SW 1271 (cell line): ENCODE results near the gene RUNDC1.
A peak's percentile ranks its signal among the peaks of the same experiment; 100 is the strongest.
"Not testable (repeated sequence)": the region's sequence is repeated elsewhere in the genome, so short reads cannot be mapped to it uniquely, and the experiment has no call there.

ENCODE experiments used
- DNase-seq, 2 experiments: peaks; one replicate each; lab custom pipeline; 2025; lab: John Stamatoyannopoulos, UW

RUNDC1 gene

GRCh38 chr17:42980274-42980765 lies at the start of gene RUNDC1:
Gene RUNDC1, plus strand, starts transcription at chr17:42980565. Its CDS starts 12 bp downstream, at chr17:42980577.
- peak; percentile 45 to 73 for DNase-seq

GRCh38 chr17:42937712-42938596 lies 42.4 kb upstream of the RUNDC1 start:
- DNase-seq: peak in 1 of 2 experiments; percentile 66

GRCh38 chr17:42944211-42944610 lies 36.2 kb upstream of the RUNDC1 start:
- no peak for DNase-seq

DNA sequence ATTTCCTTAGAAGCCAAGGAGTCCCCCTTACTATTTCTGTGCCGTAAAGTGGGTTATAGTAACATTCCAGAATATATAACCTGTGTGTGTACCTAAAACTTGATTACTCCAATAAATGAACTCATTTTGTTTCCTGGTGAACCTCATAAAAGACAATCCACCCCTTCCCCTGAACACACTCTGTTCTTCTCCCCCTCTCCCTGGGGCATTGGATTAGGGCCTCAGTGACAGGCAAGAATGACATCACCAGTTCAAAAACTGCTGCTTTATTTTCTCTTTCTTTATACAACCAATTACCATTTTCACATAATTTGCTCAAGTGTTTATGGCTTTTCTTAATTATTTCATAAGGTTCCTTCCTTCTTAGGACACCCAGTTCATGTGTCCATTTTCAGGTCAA lies 33.6 kb upstream of the RUNDC1 start:
- DNase-seq: no peak

GRCh38 chr17:42950044-42950783 lies 30.2 kb upstream of the RUNDC1 start:
- no peak for DNase-seq

DNA sequence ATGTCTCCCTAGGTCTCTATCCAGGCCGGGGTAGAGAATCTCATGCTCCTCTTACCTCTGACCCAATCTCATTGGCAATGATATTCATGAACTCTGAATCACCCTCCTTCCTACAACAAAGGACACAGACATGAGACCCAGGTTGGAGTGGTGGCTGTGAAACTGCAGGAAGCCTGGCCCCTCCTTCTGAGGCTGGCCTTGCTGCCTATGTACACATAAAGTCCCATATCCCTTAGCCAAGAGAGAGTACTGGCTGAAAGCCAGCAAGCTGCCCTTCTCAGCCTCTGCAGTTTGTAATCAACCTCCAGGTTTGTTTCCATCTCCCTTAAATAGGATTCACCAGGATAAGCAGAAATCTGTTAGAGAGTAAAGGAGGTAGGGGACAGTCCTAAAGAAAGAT lies 26.7 kb upstream of the RUNDC1 start:
- DNase-seq: no peak

GRCh38 chr17:42964161-42964932 lies 16.0 kb upstream of the RUNDC1 start, which contains the start of gene AARSD1:
Gene AARSD1, minus strand, starts transcription at chr17:42964454. Its CDS starts 14 bp downstream, at chr17:42964440.
- DNase-seq: peak; percentile 83 to 94

DNA sequence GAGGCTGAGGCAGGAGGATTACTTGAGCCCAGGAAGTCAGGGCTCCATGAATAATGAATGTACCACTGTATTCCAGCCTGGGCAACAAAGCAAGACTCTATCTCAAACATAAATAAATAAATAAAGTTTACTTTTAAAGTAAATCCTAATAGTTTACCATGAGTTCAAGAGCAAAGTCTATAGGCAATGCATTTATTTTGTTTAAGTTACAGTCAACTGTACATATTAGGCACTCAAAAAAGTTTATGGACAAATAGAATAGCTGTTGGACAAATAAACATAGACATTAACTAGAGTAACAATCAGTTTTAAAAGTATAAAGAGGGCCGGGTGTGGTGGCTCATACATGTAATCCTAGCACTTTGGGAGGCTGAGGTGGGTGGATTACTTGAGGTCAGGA lies 12.4 kb upstream of the RUNDC1 start:
- DNase-seq: no peak

GRCh38 chr17:42969001-42969581 lies 11.3 kb upstream of the RUNDC1 start:
- DNase-seq: no peak

DNA sequence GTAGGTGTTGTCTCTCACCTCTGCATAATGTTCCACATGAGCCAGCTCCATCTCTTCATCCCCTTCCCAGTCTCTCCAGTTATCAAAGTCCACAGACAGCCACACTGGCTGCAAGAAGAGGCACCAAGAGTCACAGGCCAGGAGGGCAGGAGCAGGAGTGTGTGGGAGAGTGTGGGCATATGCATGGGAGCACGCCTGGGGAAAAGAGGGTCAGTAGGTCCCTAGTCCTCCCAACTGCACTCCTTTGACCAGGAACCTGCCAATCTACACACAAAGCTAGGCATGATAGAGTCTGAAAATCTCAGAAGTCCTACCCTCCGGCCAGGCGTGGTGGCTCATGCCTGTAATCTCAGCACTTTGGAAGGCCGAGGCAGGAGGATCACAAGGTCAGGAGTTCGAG lies 8.8 kb upstream of the RUNDC1 start:
- DNase-seq: no peak

DNA sequence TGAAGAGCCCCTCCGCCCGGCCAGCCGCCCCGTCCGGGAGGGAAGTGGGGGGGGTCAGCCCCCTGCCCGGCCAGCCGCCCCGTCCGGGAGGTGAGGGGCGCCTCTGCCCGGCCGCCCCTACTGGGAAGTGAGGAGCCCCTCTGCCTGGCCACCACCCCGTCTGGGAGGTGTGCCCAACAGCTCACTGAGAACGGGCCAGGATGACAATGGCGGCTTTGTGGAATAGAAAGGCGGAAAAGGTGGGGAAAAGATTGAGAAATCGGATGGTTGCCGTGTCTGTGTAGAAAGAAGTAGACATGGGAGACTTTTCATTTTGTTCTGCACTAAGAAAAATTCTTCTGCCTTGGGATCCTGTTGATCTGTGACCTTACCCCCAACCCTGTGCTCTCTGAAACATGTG lies 7.0 kb upstream of the RUNDC1 start:
- DNase-seq: not testable (repeated sequence)

DNA sequence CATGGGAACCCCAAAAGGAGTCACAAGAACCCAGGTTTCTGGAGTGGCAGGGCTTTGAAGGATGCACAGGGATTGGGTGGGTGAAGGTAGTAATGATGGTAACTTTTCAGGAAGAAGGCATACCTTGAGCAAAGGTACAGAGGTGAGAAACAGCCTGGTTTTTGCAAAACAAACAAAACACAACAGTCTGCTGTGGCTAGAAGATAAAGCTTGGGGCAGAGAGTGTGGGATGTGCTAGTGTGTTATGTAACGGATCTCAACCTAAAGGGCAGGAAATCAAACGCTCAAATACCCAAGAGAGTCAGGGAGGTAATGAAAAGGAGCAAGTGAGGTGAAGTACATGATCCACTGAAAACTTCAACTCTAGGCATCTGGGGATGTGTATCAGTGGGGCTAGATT lies 5.1 kb upstream of the RUNDC1 start:
- DNase-seq: no peak

DNA sequence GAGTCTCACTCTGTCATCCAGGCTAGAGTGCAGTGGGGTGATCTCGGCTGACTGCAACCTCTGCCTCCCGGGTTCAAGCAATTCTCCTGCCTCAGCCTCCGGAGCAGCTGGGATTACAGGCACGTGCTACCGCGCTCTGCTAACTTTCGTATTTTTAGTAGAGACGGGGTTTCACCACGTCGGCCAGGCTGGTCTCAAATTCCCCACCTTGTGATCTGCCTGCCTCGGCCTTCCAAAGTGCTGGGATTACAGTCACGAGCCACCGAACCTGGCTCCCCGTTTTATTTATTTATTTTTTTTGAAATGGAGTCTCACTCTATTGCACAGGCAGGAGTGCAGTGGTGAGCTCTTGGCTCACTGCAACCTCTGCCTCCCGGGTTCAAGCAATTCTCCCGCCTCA lies 4.7 kb upstream of the RUNDC1 start:
- not testable (repeated sequence) for DNase-seq

- DNase-seq: peak in 1 of 2 experiments; percentile 50
Measured at GRCh38 chr17:42979511-42980273, 673 bp upstream of the RUNDC1 start, which contains the start of gene PTGES3L. Gene PTGES3L, minus strand, starts transcription at chr17:42980080. Its CDS starts 27 bp downstream, at chr17:42980053.

DNA sequence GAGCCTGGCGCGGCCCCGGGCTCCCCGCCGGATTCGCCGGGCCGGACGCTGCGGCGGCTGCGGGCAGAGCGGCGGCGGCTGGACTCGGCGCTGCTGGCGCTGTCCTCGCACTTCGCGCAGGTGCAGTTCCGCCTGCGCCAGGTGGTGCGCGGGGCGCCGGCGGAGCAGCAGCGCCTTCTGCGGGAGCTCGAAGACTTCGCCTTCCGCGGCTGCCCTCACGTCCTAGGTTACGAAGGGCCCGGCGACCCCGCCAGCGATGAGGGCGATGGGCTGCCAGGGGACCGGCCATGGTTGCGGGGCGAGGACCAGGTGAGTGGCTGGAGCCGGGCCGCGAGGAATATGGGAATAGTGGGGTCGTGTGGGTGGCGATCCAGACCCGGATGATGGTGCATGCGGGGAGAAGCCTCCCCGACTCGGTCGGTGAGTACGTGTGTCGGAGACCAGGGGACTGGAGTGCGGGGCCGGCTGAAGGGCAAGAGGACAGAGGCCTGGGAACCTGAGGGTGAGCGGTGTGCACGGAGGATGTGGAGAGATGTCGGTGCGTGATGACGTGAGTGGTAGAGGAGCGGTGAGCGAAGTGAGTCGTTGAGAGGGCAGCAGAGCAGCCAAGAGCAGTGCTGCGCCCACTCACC lies 517 bp downstream of the RUNDC1 start:
- DNase-seq: peak; percentile 25 to 41

- no peak for DNase-seq
Measured at GRCh38 chr17:42982266-42982665, 1.9 kb downstream of the RUNDC1 start.

DNA sequence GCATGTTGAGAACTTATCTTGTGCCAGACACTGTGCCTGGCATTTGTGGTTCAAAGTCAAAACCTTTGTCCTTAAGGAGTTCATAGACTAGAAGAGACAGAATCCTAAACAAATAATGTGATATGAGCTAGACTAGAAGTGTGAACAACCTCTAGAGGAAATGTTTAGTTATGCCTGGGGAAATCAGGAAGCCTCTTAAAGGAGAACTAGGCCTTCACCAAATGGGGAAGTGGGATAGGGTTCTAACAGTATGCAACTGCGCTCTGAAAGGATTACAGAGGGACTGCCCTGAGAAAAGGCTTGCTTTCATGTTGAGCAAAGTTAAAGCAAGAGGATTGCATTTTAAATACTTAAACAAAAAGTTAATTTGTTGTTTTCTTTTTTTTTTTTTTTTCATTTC lies 4.9 kb downstream of the RUNDC1 start:
- DNase-seq: no peak

DNA sequence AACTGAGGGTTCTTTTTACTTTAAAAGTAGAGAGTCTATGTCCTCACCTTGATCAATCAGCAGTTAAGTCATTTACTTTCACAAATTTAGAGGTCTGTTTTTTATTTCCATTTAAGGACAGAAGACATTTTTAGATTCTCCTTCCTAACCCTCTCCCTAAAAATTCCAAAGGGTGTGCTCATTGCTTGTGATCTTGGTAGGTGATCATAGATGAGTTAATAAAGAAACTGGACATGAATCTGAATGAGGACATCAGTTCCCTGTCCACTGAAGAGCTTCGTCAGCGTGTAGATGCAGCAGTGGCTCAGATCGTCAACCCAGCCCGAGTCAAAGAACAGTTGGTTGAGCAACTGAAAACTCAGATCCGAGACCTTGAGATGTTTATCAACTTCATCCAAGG lies 8.8 kb downstream of the RUNDC1 start:
- no peak for DNase-seq

GRCh38 chr17:42989726-42990652 lies 9.6 kb downstream of the RUNDC1 start:
- peak in 1 of 2 experiments; percentile 22 for DNase-seq
